Activated T-helper 2 cell treated with anti-CD3 and anti-CD28 coated beads, Interferon-gamma antibody, Interleukin-2, Interleukin-4, amounts not matched to agents 10 μg/mL and 5 μg/mL and 100 μg/mL, durations not matched to agents 14 hours and 24 hours and 36 hours (primary cell): ENCODE results near the gene KRT37. TPM values are rescaled to one million over a fixed set of nuclear protein-coding genes. Genes with fewer than 3 reads are reported as not detected.
"Not testable (repeated sequence)": the region's sequence is repeated elsewhere in the genome, so short reads cannot be mapped to it uniquely, and the experiment has no call there.

Experiments used
- DNase-seq: peaks from one replicate; pipeline ENCODE4 v3.0.0; 2021; ENCODE audit warnings: low spot score
- H3K27ac Mint-ChIP-seq: one replicate; pipeline ENCODE4 v1.8.0; 2021; ENCODE audit warnings: mixed read lengths
- H3K27me3 Mint-ChIP-seq: one replicate; pipeline ENCODE4 v1.8.0; 2021; ENCODE audit warnings: low read depth, mixed read lengths
- H3K36me3 Mint-ChIP-seq: one replicate; pipeline ENCODE4 v1.8.0; 2021; ENCODE audit warnings: low read depth, mixed read lengths
- H3K4me1 Mint-ChIP-seq: one replicate; pipeline ENCODE4 v1.8.0; 2021; ENCODE audit warnings: low read depth, mixed read lengths
- H3K4me3 Mint-ChIP-seq: one replicate; pipeline ENCODE4 v1.8.0; 2021; ENCODE audit warnings: low read depth, mild to moderate bottlenecking, moderate library complexity, mixed read lengths
- H3K9me3 Mint-ChIP-seq: one replicate; pipeline ENCODE4 v1.8.0; 2021; ENCODE audit warnings: mixed read lengths
- intact Hi-C: fragments of 100-400 bp; cut with micrococcal nuclease; formaldehyde crosslinking; loops from one replicate; pipeline ENCODE4 v1.15.1; 2023
- total RNA-seq: library from RNA; stranded (reverse); gene quantifications from 2 replicates; pipeline ENCODE4 v1.2.3, GENCODE V29; 2022

KRT37 gene
- total RNA-seq, 1 donor from 2014 or later, result not detected

- H3K4me1 Mint-ChIP-seq, result no peaks in the 10 kb centered on the region
- no peaks in the 10 kb centered on the region for H3K36me3 Mint-ChIP-seq
- H3K27me3 Mint-ChIP-seq, result peaks cover 4% of the 10 kb centered on the region
- intact Hi-C loops, result no loop called here
- H3K27ac Mint-ChIP-seq, result no peak overlapping the region
- no peak overlapping the region for H3K4me3 Mint-ChIP-seq
- no peaks in the 10 kb centered on the region for H3K9me3 Mint-ChIP-seq
- no peak for DNase-seq
Measured at GRCh38 chr17:41429667-41430066, 5.3 kb upstream of the KRT37 start.

- intact Hi-C loops, result no loop called here
- Mint-ChIP-seq H3K4me1 (no peaks in the 10 kb centered on the region), H3K36me3 (no peaks in the 10 kb centered on the region), H3K27ac (no peak overlapping the region), H3K27me3 (peaks cover 4% of the 10 kb centered on the region), H3K9me3 (no peaks in the 10 kb centered on the region), H3K4me3 (no peak overlapping the region)
- DNase-seq, result no peak
Measured at GRCh38 chr17:41428591-41429291, 4.4 kb upstream of the KRT37 start.

- H3K4me3 Mint-ChIP-seq, H3K27ac Mint-ChIP-seq, H3K27me3 Mint-ChIP-seq, H3K9me3 Mint-ChIP-seq, H3K4me1 Mint-ChIP-seq, intact Hi-C loops, DNase-seq, H3K36me3 Mint-ChIP-seq: not testable (repeated sequence)
Measured at GRCh38 chr17:41422586-41422985, 1.8 kb downstream of the KRT37 start.

GRCh38 chr17:41421617-41422016, 2.8 kb downstream of the KRT37 start:
- H3K4me1 Mint-ChIP-seq, result no peaks in the 10 kb centered on the region
- no peak for DNase-seq
- no peak overlapping the region for H3K27ac Mint-ChIP-seq
- no peaks in the 10 kb centered on the region for H3K9me3 Mint-ChIP-seq
- intact Hi-C loops, result no loop called here
- H3K27me3 Mint-ChIP-seq, result no peaks in the 10 kb centered on the region
- H3K4me3 Mint-ChIP-seq, result no peak overlapping the region
- no peaks in the 10 kb centered on the region for H3K36me3 Mint-ChIP-seq

GRCh38 chr17:41421116-41421515, 3.3 kb downstream of the KRT37 start:
- H3K4me1 Mint-ChIP-seq, result no peaks in the 10 kb centered on the region
- no peak overlapping the region for H3K4me3 Mint-ChIP-seq
- H3K27ac Mint-ChIP-seq, result no peak overlapping the region

GRCh38 chr17:41420134-41420533, 4.3 kb downstream of the KRT37 start:
- intact Hi-C loops, result no loop called here
- no peaks in the 10 kb centered on the region for H3K9me3 Mint-ChIP-seq
- no peaks in the 10 kb centered on the region for H3K4me1 Mint-ChIP-seq
- no peak for DNase-seq
- H3K27ac Mint-ChIP-seq, result no peak overlapping the region
- no peaks in the 10 kb centered on the region for H3K36me3 Mint-ChIP-seq
- peaks cover under 1% of the 10 kb centered on the region for H3K27me3 Mint-ChIP-seq
- no peak overlapping the region for H3K4me3 Mint-ChIP-seq

More at GRCh38 chr17:41421116-41421515, 3.3 kb downstream of the KRT37 start:
- intact Hi-C loops, result no loop called here
- H3K27me3 Mint-ChIP-seq, result no peaks in the 10 kb centered on the region
- H3K9me3 Mint-ChIP-seq, result no peaks in the 10 kb centered on the region
- no peaks in the 10 kb centered on the region for H3K36me3 Mint-ChIP-seq
- no peak for DNase-seq

- intact Hi-C loops, result loop anchor here (5.0 kb wide), 1 partner anchor 228 kb away; no protein-coding TSS in a partner anchor
- no peaks in the 10 kb centered on the region for H3K36me3 Mint-ChIP-seq
- no peak for DNase-seq
- H3K4me1 Mint-ChIP-seq, result no peaks in the 10 kb centered on the region
- H3K4me3 Mint-ChIP-seq, result no peak overlapping the region
- no peaks in the 10 kb centered on the region for H3K9me3 Mint-ChIP-seq
- no peak overlapping the region for H3K27ac Mint-ChIP-seq
- H3K27me3 Mint-ChIP-seq, result peaks cover 2% of the 10 kb centered on the region
Measured at GRCh38 chr17:41419716-41420115, 4.7 kb downstream of the KRT37 start.

GRCh38 chr17:41418116-41418860, 6.1 kb downstream of the KRT37 start:
- H3K4me3 Mint-ChIP-seq, result no peak overlapping the region
- no peaks in the 10 kb centered on the region for H3K4me1 Mint-ChIP-seq
- H3K27ac Mint-ChIP-seq, result no peak overlapping the region
- no peak for DNase-seq
- intact Hi-C loops, result loop anchor here (5.0 kb wide), 1 partner anchor 229 kb away; no protein-coding TSS in a partner anchor
- H3K36me3 Mint-ChIP-seq, result no peaks in the 10 kb centered on the region
- H3K9me3 Mint-ChIP-seq, result no peaks in the 10 kb centered on the region
- peaks cover 2% of the 10 kb centered on the region for H3K27me3 Mint-ChIP-seq

GRCh38 chr17:41417576-41418015, 6.8 kb downstream of the KRT37 start:
- no peak for DNase-seq
- H3K9me3 Mint-ChIP-seq, result no peaks in the 10 kb centered on the region
- no peaks in the 10 kb centered on the region for H3K36me3 Mint-ChIP-seq
- intact Hi-C loops, result loop anchor here (5.0 kb wide), 1 partner anchor 230 kb away; no protein-coding TSS in a partner anchor
- H3K27me3 Mint-ChIP-seq, result peaks cover 2% of the 10 kb centered on the region
- H3K4me3 Mint-ChIP-seq, result no peak overlapping the region
- H3K4me1 Mint-ChIP-seq, result no peaks in the 10 kb centered on the region
- H3K27ac Mint-ChIP-seq, result no peak overlapping the region

GRCh38 chr17:41417127-41417526, 7.3 kb downstream of the KRT37 start:
- no peak for DNase-seq

GRCh38 chr17:41416479-41416878, 7.9 kb downstream of the KRT37 start:
- Mint-ChIP-seq H3K4me1 (no peaks in the 10 kb centered on the region), H3K9me3 (no peaks in the 10 kb centered on the region), H3K4me3 (no peak overlapping the region), H3K36me3 (no peaks in the 10 kb centered on the region), H3K27ac (no peak overlapping the region), H3K27me3 (peaks cover 2% of the 10 kb centered on the region)
- no peak for DNase-seq
- intact Hi-C loops, result loop anchor here (5.0 kb wide), 1 partner anchor 231 kb away; no protein-coding TSS in a partner anchor

More at GRCh38 chr17:41417127-41417526, 7.3 kb downstream of the KRT37 start:
- intact Hi-C loops, result loop anchor here (5.0 kb wide), 1 partner anchor 230 kb away; no protein-coding TSS in a partner anchor
- Mint-ChIP-seq H3K36me3 (no peaks in the 10 kb centered on the region), H3K4me1 (no peaks in the 10 kb centered on the region), H3K9me3 (no peaks in the 10 kb centered on the region), H3K27me3 (peaks cover 2% of the 10 kb centered on the region), H3K4me3 (no peak overlapping the region), H3K27ac (no peak overlapping the region)

- Mint-ChIP-seq H3K4me1 (no peaks in the 10 kb centered on the region), H3K9me3 (no peaks in the 10 kb centered on the region), H3K27ac (no peak overlapping the region), H3K4me3 (no peak overlapping the region), H3K27me3 (peaks cover 2% of the 10 kb centered on the region), H3K36me3 (no peaks in the 10 kb centered on the region)
- DNase-seq, result no peak
- intact Hi-C loops, result loop anchor here (5.0 kb wide), 1 partner anchor 231 kb away; no protein-coding TSS in a partner anchor
Measured at GRCh38 chr17:41415833-41416335, 8.5 kb downstream of the KRT37 start.

GRCh38 chr17:41415411-41415810, 9.0 kb downstream of the KRT37 start:
- Mint-ChIP-seq H3K9me3 (no peaks in the 10 kb centered on the region), H3K27me3 (peaks cover 2% of the 10 kb centered on the region), H3K4me3 (no peak overlapping the region), H3K4me1 (no peaks in the 10 kb centered on the region), H3K36me3 (no peaks in the 10 kb centered on the region), H3K27ac (no peak overlapping the region)
- intact Hi-C loops, result loop anchor here (5.0 kb wide), 1 partner anchor 232 kb away; no protein-coding TSS in a partner anchor
- no peak for DNase-seq
